BLaER1 treated with 17β-estradiol and CSF1 and Interleukin-3, amounts not matched to agents 10 nM and 100 nM (cell line): ENCODE results near the gene ATL2.
"Not testable (repeated sequence)": the region's sequence is repeated elsewhere in the genome, so short reads cannot be mapped to it uniquely, and the experiment has no call there.

ENCODE experiments used
- H3K27ac ChIP-seq, 11 experiments: shearing (Covaris generic); formaldehyde crosslinking; 2 replicates each; pipeline ENCODE4 v1.8.1; 2022
- H3K27me3 ChIP-seq, 11 experiments: shearing (Covaris generic); formaldehyde crosslinking; 2 replicates each; pipeline ENCODE4 v1.8.1; 2022
- H3K36me3 ChIP-seq, 11 experiments: shearing (Covaris generic); formaldehyde crosslinking; 2 replicates each; pipeline ENCODE4 v1.8.1; 2022
- H3K4me1 ChIP-seq, 10 experiments: shearing (Covaris generic); formaldehyde crosslinking; 2 replicates each; pipeline ENCODE4 v1.8.1; 2022
- H3K4me2 ChIP-seq, 11 experiments: shearing (Covaris generic); formaldehyde crosslinking; 2 replicates each; pipeline ENCODE4 v1.8.1; 2022
- H3K4me3 ChIP-seq, 10 experiments: shearing (Covaris generic); formaldehyde crosslinking; 2 replicates each; pipeline ENCODE4 v1.8.1; 2022
- H3K9ac ChIP-seq, 11 experiments: shearing (Covaris generic); formaldehyde crosslinking; 2 replicates each; pipeline ENCODE4 v1.8.1; 2022
- H3K9me3 ChIP-seq, 11 experiments: shearing (Covaris generic); formaldehyde crosslinking; replicated peaks in 1 of 11; 2 replicates each; pipeline ENCODE4 v1.8.1; 2022
- H4K20me1 ChIP-seq, 11 experiments: shearing (Covaris generic); formaldehyde crosslinking; 2 replicates each; pipeline ENCODE4 v1.8.1; 2022
- Cebpa-rat ChIP-seq, 11 experiments: shearing (Covaris generic); IDR thresholded peaks; 2 replicates each; pipeline ENCODE4 v1.8.1; 2022

The ATL2 gene

GRCh38 chr2:38415023-38415422, 38.0 kb upstream of the ATL2 start:
- no peak for TF ChIP-seq Cebpa-rat (IDR thresholded peaks at IDR 0.05)

DNA sequence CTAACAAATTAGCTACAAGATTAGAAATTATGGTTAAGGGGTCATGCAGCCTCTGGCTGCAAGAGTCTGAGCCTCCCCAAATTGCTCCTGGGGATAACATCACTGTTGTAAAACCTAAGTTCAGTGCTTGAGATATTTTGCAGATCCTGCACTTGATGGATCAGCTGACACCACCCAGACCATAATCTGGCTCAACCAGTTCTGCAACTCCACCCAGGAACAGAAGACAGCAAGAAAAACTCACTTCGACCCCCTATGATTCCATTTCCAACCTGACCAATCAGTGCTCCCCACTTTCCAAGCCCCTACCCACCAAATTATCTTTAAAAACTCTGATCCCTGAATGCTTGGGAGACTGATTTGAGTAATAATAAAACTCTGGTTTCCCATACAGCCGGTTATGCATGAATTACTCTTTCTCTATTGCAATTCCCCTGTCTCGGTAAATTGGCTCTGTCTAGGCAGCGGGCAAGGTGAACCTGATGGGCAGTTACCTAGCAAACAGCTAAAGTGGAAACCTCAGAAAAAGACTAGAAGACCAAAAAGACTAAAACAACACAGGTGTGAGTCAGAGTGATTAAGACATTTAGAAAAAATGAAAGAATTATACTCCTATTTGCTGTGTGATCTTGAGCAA, 35.3 kb upstream of the ATL2 start:
- H3K27ac ChIP-seq, H3K36me3 ChIP-seq, H3K9ac ChIP-seq, H4K20me1 ChIP-seq, H3K4me2 ChIP-seq, H3K27me3 ChIP-seq, H3K4me3 ChIP-seq: not testable (repeated sequence)
- peaks cover 3 to 17% (median 13%) of the 10 kb centered on the region in 10 experiments; a peak in 15 of 20 replicates for H3K4me1 ChIP-seq
- peaks cover 19 to 34% (median 26%) of the 10 kb centered on the region in 11 experiments; a peak in 21 of 22 replicates for H3K9me3 ChIP-seq

More at GRCh38 chr2:38415023-38415422, 38.0 kb upstream of the ATL2 start:
- Histone ChIP-seq H3K27ac (no peak overlapping the region), H3K4me2 (no peak overlapping the region), H3K27me3 (no peaks in the 10 kb centered on the region), H3K4me1 (peaks cover 0 to 4% (median 2%) of the 10 kb centered on the region in 10 experiments; a peak in 12 of 20 replicates), H3K9ac (no peak overlapping the region), H3K36me3 (no peaks in the 10 kb centered on the region), H4K20me1 (no peaks in the 10 kb centered on the region), H3K4me3 (no peak overlapping the region), H3K9me3 (peaks cover 19 to 34% (median 26%) of the 10 kb centered on the region in 11 experiments; a peak in 21 of 22 replicates)

- no peak for TF ChIP-seq Cebpa-rat (IDR thresholded peaks at IDR 0.05)
- Histone ChIP-seq H3K36me3 (no peaks in the 10 kb centered on the region), H3K4me3 (no peak overlapping the region), H3K27me3 (no peaks in the 10 kb centered on the region), H4K20me1 (no peaks in the 10 kb centered on the region), H3K27ac (no peak overlapping the region), H3K4me2 (peak overlapping the region in 9 of 11 experiments; percentile 3 to 38 (median 18); a peak in 12 of 22 replicates), H3K9ac (no peak overlapping the region), H3K4me1 (peaks cover 3 to 17% (median 13%) of the 10 kb centered on the region in 10 experiments; a peak in 15 of 20 replicates), H3K9me3 (peaks cover 31 to 48% (median 38%) of the 10 kb centered on the region in 11 experiments)
These were observed 32.4 kb upstream of the ATL2 start for GRCh38 chr2:38409156-38410102.

- H3K4me1 ChIP-seq = peaks cover 3 to 17% (median 13%) of the 10 kb centered on the region in 10 experiments; a peak in 15 of 20 replicates
- H3K4me2 ChIP-seq = no peak overlapping the region
- H3K4me3 ChIP-seq = no peak overlapping the region
- H3K27me3 ChIP-seq = no peaks in the 10 kb centered on the region
- peaks cover 20 to 39% (median 34%) of the 10 kb centered on the region in 11 experiments for H3K9me3 ChIP-seq
- H3K9ac ChIP-seq = no peak overlapping the region
- H3K27ac ChIP-seq = no peak overlapping the region
- no peaks in the 10 kb centered on the region for H4K20me1 ChIP-seq
- no peak for TF ChIP-seq Cebpa-rat (IDR thresholded peaks at IDR 0.05)
- no peaks in the 10 kb centered on the region for H3K36me3 ChIP-seq
These were observed 30.1 kb upstream of the ATL2 start for GRCh38 chr2:38407111-38407682.

- TF ChIP-seq Cebpa-rat (IDR thresholded peaks at IDR 0.05) = 0 out of 22 replicates have a peak, but pooled peaks of 1 of the 11 experiments have one; percentile 19
- Histone ChIP-seq H3K27ac (no peak overlapping the region), H3K36me3 (no peaks in the 10 kb centered on the region), H3K4me3 (no peak overlapping the region), H3K4me1 (peaks cover 3 to 17% (median 13%) of the 10 kb centered on the region in 10 experiments; a peak in 15 of 20 replicates), H3K27me3 (no peaks in the 10 kb centered on the region), H3K4me2 (no peak overlapping the region), H4K20me1 (no peaks in the 10 kb centered on the region), H3K9ac (no peak overlapping the region), H3K9me3 (peaks cover 19 to 39% (median 33%) of the 10 kb centered on the region in 11 experiments)
These were observed 29.6 kb upstream of the ATL2 start for GRCh38 chr2:38406597-38407110.

- Histone ChIP-seq H3K27ac (no peak overlapping the region), H3K27me3 (no peaks in the 10 kb centered on the region), H3K4me1 (peaks cover 3 to 17% (median 13%) of the 10 kb centered on the region in 10 experiments; a peak in 15 of 20 replicates), H3K36me3 (no peaks in the 10 kb centered on the region), H3K9me3 (peaks cover 20 to 41% (median 37%) of the 10 kb centered on the region in 11 experiments), H3K4me2 (no peak overlapping the region), H3K9ac (no peak overlapping the region), H3K4me3 (no peak overlapping the region), H4K20me1 (no peaks in the 10 kb centered on the region)
- TF ChIP-seq Cebpa-rat (IDR thresholded peaks at IDR 0.05) = no peak
These were observed 29.0 kb upstream of the ATL2 start for GRCh38 chr2:38405917-38406596.

DNA sequence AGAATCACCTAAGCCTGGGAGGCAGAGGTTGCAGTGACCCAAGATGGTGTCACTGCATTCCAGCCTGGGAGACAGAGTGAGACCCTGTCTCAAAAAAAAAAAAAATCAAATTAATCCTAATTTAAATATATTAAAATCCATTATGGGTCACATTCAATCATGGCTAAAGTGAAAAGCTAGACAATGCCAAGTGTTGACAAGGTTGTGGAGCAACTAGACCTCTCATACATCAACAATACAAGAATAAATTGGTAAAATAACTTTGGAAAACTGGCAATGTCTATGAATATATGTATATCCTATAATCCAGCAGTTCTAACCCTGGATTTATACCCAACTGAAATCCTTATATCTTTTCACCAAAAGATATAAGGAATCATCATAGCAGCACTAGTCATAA, 23.4 kb upstream of the ATL2 start:
- no peaks in the 10 kb centered on the region for H3K36me3 ChIP-seq
- TF ChIP-seq Cebpa-rat (IDR thresholded peaks at IDR 0.05) = no peak
- H3K4me2 ChIP-seq = no peak overlapping the region
- no peaks in the 10 kb centered on the region for H3K4me1 ChIP-seq
- H3K9me3 ChIP-seq = peaks cover 36 to 69% (median 59%) of the 10 kb centered on the region in 11 experiments
- H3K9ac ChIP-seq = no peak overlapping the region
- no peaks in the 10 kb centered on the region for H3K27me3 ChIP-seq
- no peak overlapping the region for H3K4me3 ChIP-seq
- no peak overlapping the region for H3K27ac ChIP-seq
- no peaks in the 10 kb centered on the region for H4K20me1 ChIP-seq

DNA sequence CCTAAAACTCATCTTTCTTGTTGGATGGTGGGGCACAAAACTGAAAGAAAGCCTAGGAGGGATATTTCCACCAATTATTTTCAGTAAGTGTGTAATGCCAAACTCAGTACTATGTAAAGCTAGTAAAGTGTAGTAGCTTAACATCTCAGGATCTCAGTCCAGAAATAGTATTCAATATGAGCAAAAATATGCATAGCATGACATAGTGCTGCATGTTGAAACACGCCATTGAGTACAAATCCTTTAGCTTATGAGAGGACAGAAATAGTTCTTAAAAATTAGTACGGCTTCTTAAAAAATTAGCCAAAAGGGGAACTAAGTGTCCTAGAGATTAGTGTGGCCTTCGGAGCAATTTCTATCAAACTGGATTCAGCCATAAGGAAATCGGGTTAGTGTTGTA, 21.7 kb upstream of the ATL2 start:
- Histone ChIP-seq H3K9me3 (peaks cover 29 to 56% (median 45%) of the 10 kb centered on the region in 11 experiments; a peak in 21 of 22 replicates), H3K9ac (no peak overlapping the region), H4K20me1 (no peaks in the 10 kb centered on the region), H3K4me3 (no peak overlapping the region), H3K4me2 (no peak overlapping the region), H3K27ac (no peak overlapping the region), H3K4me1 (peaks cover 0 to 13% (median 2%) of the 10 kb centered on the region in 10 experiments; a peak in 3 of 20 replicates), H3K36me3 (no peaks in the 10 kb centered on the region), H3K27me3 (no peaks in the 10 kb centered on the region)
- TF ChIP-seq Cebpa-rat (IDR thresholded peaks at IDR 0.05) = no peak
